Putamen (tissue), 1 donor: ENCODE measurements around the gene CXCR3.
A peak's percentile ranks its signal among the peaks of the same experiment; 100 is the strongest.
"Not testable (repeated sequence)": the region's sequence is repeated elsewhere in the genome, so short reads cannot be mapped to it uniquely, and the experiment has no call there.

Source experiments
- DNase-seq: peaks from one replicate; pipeline ENCODE4 v3.0.0-alpha.2; 2016; ENCODE audit warnings: low spot score

The CXCR3 gene

DNA sequence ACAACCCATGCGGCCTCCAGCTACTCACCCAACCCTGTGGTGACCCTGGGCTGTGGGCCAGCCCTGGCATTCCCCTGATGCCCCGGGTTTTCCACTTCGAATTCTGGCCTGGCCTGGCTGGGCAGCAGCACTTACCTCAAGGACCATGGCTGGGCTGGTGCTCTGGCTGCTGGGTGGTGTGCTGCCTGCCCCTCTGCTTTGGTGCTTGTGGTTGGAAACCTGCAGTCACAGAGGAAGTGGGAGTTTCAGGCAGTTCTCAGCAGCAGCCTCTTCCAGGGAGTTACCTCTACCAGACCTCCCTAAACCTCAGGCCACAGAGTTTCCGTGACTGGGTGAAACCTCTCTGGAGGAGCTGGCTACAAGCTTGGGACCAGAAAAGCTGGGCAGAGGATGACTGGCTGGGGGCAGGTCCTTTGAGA, at the start of gene CXCR3:
Gene CXCR3, minus strand, starts transcription at position 209 of the 419 bp plus-strand sequence. Its CDS starts 62 bp downstream, at position 147.
- no peak for DNase-seq

- DNase-seq = no peak
These were observed 49.3 kb upstream of the CXCR3 start, which contains the start of gene LOC101059915 for GRCh38 chrX:71667328-71668247. LOC101059915 (plus strand) TSS chrX:71667546.

DNA sequence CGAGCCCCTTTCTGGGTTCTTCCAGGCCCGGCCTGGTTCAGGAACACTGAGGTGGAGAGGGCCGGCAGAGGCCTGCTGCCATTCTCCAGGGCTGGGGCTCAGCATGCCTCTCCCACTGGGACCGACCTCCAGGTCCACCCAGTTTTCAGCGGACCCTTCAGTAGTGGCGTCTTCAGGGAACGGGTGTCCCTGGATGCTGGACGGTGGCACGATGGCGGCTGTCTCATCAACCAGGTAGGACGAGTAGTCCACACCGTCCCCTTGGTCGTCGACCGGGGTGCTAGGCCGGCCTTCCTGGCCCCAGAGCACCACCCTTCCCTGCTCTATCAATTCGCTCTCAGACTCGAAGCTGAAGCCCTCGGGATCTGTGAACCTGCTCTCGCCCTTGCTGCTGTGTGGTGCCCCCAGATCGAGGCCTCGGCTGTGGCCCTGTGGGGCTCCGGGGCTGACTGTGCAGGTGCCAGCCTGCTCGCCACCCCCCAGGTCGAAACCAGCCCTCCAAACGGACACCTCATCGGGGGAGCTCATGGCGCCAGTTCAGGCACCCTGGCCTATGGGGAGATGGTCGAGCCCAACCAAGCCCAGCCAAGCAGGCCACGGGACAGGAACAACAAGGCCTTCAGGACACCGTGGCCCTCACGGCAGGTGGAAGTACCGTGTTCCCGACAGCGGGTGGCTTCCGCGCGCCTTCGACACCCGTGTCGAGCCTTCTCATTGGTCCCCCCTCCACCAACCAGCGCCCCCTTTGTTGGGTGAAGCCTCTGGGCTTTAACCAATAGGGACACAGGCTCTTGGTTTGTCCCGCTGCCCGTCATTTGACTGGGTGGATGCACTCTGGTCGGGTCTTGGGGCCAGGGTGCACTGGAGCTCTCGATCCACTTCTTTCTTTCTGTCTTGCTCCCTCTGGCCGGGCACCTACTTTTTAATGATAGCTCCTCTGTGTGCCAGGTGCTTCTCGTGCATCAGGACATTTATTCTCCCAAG, 48.2 kb upstream of the CXCR3 start:
- DNase-seq = no peak

GRCh38 chrX:71665747-71666146, 47.4 kb upstream of the CXCR3 start:
- DNase-seq = no peak

DNA sequence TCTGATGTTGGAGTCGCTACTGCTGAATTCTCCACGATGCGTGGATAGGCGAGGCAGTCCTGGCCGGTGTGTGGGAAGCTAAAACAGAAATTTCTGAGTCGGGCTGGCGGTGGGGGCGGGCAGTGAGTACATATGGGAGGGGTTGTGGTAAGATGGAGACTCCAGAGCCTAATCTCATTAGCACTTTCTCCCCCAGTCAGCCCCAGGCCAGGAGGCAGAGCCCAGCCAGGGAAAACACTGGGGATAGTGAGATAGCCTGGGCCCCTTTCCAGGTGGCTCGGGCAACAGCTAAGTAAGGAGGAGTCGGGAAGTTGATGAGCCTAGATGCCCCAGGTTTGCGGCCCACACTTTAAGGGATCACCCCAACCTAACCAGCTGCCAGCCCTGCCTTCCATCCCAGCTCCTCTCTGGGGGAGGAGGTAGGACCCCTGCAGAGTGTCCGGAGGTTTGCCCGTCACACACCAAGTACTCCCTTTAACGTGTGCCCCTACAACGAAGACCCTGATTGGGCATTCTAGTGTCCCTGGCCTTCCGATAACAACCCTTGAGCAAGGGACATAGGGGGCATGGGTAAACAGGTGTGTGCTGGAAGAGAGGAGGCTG, 46.7 kb upstream of the CXCR3 start:
- DNase-seq = no peak

GRCh38 chrX:71664202-71664601, 45.9 kb upstream of the CXCR3 start:
- not testable (repeated sequence) for DNase-seq

DNA sequence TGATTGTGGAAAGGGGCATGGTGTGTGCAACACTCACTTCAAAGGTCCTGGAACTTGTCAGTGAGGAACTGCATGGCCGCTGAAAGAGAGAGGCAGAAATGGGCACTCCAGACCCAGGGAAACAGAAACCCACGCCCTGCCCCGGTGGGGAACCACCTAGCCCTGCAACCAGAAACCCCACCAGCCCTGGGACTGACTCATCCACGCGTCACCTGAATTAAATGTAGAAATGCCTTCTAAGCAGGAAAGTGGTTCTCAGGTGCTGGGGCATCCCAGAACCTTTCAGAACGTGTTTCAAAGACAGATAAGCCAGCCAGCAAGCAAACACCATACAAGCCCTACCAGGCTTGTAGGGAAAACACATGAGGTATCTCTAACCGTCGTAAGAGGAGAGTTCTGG, 44.9 kb upstream of the CXCR3 start:
- not testable (repeated sequence) for DNase-seq

DNA sequence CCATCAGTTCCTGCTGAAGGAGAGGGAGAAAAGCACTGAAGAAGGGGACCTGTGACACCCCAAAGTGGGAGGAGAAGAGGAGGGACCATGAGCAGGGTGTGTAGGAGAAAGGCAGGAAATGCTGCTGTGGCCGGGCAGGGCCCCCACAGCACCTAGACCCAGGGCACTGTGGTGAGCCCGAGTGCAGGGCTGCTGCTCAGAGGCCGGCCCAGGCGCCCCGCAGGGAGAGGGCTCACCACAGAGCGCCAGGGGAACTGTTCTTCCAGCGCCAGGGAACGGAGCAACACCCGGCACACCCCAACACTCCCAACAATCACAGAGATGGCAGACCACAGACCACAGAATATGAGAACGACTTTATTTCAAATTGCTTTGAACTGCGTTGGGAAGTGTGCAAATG, 44.3 kb upstream of the CXCR3 start:
- not testable (repeated sequence) for DNase-seq

- no peak for DNase-seq
These were observed 43.6 kb upstream of the CXCR3 start for GRCh38 chrX:71661919-71662318.

DNA sequence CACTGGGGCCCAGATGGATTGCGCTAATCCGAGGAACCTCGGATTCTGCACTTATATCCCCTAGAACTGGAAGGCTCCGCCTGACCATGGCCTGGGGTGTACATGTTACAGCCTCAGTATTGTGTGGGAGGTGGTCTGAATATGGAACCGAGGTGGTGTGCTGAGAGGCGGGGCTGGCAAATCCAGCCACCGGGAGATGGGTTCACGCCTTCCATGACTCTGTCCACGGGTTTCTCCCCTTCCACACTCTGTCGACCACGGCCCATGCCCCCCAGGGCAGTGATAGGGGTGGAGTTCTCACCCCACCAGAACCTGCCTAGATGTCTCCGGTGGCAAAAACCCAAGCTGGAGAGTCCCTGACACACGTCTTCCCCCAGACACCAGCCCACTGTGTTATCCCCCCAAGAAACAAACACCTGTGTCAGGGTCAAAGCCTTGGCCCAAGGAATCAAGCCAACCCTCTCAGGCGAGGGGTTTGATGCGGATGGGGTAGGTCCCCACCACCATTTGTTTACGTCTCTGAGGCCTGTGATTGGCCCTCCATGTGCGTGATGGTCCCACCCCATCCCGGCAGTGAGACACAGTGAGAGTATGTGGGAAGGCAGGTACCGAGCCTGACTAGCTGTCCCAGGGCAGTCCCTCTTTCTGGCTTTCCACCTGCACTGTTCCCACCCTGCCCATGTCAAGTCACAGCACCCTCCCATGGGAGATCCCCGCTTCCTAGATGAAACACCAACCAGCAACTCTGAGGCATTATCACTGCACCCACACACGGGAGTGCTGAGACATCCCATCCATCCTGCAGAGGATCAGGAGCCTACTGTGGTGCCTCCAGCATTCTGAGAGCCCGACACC, 42.5 kb upstream of the CXCR3 start:
- DNase-seq = no peak

- DNase-seq = no peak
These were observed 41.6 kb upstream of the CXCR3 start for GRCh38 chrX:71659959-71660358.

DNA sequence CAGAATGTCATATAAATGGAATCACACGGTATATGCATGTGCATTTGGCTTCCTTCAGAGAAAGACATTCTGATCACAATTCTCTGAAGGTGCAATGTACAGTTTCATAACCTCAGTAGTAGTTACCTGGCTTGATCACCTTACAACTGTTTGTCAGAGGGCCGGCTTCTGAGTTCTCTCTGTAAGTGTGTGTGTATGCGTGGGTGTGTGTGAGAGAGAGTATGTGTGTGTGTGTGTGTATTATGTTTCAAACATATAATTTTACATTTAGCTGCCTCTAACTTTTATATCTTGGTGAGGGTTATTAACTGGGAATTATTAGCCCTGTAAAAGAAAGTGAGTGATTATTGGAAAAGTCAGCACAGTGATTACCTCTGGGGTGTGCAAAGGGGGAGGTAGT, 41.0 kb upstream of the CXCR3 start:
- DNase-seq = peak; percentile 14

DNA sequence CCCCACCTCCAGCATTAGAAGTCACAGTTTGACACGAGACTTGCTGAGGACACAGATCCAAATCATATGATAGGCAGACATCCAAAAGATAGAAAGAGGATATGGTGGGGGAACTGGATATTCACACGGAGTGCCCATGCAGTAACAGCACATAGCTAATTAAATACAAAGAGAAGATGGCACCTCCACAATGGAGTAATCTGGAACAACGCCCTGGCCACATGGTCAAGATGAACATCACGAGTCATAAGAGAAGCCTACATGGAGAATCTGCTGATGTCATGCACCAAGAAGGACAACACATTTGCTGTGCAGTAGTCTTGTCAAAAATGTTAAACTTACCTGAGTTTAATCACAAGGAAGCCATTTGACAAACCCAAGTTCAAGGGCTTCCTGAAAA, 39.0 kb upstream of the CXCR3 start:
- DNase-seq = no peak

GRCh38 chrX:71653344-71653743, 35.0 kb upstream of the CXCR3 start:
- DNase-seq = no peak

- peak; percentile 45 for DNase-seq
These were observed 34.1 kb upstream of the CXCR3 start for GRCh38 chrX:71652405-71652804.

- no peak for DNase-seq
These were observed 32.1 kb upstream of the CXCR3 start for GRCh38 chrX:71650333-71650969.

DNA sequence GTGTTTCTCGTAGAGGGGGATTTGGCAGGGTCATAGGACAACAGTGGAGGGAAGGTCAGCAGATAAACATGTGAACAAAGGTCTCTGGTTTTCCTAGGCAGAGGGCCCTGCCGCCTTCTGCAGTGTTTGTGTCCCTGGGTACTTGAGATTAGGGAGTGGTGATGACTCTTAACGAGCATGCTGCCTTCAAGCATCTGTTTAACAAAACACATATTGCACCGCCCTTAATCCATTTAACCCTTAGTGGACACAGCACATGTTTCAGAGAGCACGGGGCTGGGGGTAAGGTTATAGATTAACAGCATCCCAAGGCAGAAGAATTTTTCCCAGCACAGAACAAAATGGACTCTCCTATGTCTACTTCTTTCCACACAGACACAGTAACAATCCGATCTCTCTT, 26.1 kb upstream of the CXCR3 start:
- DNase-seq = not testable (repeated sequence)

GRCh38 chrX:71640002-71640401, 21.7 kb upstream of the CXCR3 start:
- DNase-seq = no peak

DNA sequence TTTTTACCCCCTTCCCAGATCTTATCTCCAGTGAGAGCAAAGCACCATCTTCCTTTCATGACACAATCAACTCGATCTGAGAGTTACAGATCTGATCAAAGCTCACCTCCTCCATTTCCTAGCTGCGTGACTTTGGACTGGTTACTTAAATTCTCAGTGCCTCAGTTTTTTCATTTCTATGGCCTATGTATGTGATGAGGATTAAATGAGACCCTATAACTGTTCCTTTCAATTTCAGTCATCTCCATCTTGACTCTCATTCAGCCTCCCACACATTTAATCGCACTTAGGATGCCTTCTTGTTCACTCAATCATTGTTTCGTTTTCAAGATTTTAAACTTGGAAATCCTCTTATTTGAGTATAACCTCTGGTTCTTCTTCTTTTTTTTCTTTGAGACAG, 20.1 kb upstream of the CXCR3 start:
- DNase-seq = no peak

GRCh38 chrX:71637848-71638247, 19.5 kb upstream of the CXCR3 start:
- DNase-seq = no peak

DNA sequence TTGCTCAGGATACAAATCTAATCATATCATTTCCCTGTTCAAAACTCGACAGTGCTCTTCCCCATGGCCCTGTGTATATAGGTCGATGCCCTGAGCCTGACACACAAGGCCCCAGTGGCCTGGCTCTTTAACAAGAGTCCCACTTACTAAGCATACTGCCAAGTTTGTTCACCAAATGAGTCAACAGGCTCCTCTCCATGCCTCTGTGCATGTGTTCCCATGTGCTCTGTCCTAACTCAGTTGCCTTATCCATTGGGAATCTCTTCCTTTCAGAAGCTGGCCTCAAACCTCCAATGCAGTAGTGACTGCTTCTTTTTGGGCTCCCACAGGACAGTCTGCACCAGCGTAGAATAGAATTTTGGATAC, 18.9 kb upstream of the CXCR3 start:
- DNase-seq = no peak
